Mucosa of gallbladder (tissue), 1 donor: ENCODE results near the gene COL19A1. TPM values are rescaled to one million over a fixed set of nuclear protein-coding genes. Genes with fewer than 3 reads are reported as not detected.
A peak's percentile ranks its signal among the peaks of the same experiment; 100 is the strongest.

Source experiments
- DNase-seq: peaks from one replicate; pipeline ENCODE4 v3.0.0-alpha.2; 2020; ENCODE audit warnings: low spot score
- total RNA-seq: library from RNA; stranded (reverse); gene quantifications from one replicate; pipeline ENCODE4 v1.2.1, GENCODE V29; 2021
- donor health status: DM: no; HTN: no; CAD: no.

COL19A1 gene
- total RNA-seq, 1 donor from 2014 or later: 0.49 TPM

- DNase-seq: no peak
These were observed 259.2 kb downstream of the COL19A1 start for GRCh38 chr6:70125602-70126001.

- DNase-seq: no peak
These were observed 263.0 kb downstream of the COL19A1 start for GRCh38 chr6:70129341-70129740.

- no peak for DNase-seq
These were observed 264.5 kb downstream of the COL19A1 start for GRCh38 chr6:70130865-70131264.

- DNase-seq: no peak
These were observed 265.2 kb downstream of the COL19A1 start for GRCh38 chr6:70131528-70131927.

GRCh38 chr6:70133246-70133645 is 266.9 kb downstream of the COL19A1 start:
- no peak for DNase-seq

GRCh38 chr6:70134542-70134941 is 268.2 kb downstream of the COL19A1 start:
- no peak for DNase-seq

- no peak for DNase-seq
These were observed 269.1 kb downstream of the COL19A1 start for GRCh38 chr6:70135219-70136160.

GRCh38 chr6:70136996-70137395 is 270.6 kb downstream of the COL19A1 start:
- DNase-seq: no peak

- no peak for DNase-seq
These were observed 274.1 kb downstream of the COL19A1 start for GRCh38 chr6:70140496-70140895.

- no peak for DNase-seq
These were observed 275.7 kb downstream of the COL19A1 start for GRCh38 chr6:70142034-70142433.

- DNase-seq: no peak
These were observed 278.8 kb downstream of the COL19A1 start for GRCh38 chr6:70145178-70145577.

GRCh38 chr6:70149209-70149788 is 282.9 kb downstream of the COL19A1 start:
- no peak for DNase-seq

GRCh38 chr6:70150521-70150920 is 284.2 kb downstream of the COL19A1 start:
- DNase-seq: no peak

GRCh38 chr6:70151616-70152015 is 285.3 kb downstream of the COL19A1 start:
- DNase-seq: no peak

GRCh38 chr6:70152786-70153185 is 286.4 kb downstream of the COL19A1 start:
- DNase-seq: no peak

- DNase-seq: no peak
These were observed 290.7 kb downstream of the COL19A1 start for GRCh38 chr6:70157086-70157485.

- no peak for DNase-seq
These were observed 293.9 kb downstream of the COL19A1 start for GRCh38 chr6:70160276-70160675.

- DNase-seq: no peak
These were observed 296.6 kb downstream of the COL19A1 start for GRCh38 chr6:70162972-70163371.

- no peak for DNase-seq
These were observed 297.4 kb downstream of the COL19A1 start for GRCh38 chr6:70163795-70164194.

GRCh38 chr6:70164556-70164955 is 298.2 kb downstream of the COL19A1 start:
- no peak for DNase-seq

- DNase-seq: peak; percentile 40
These were observed 300.0 kb downstream of the COL19A1 start for GRCh38 chr6:70166088-70166958.

- DNase-seq: no peak
These were observed 302.5 kb downstream of the COL19A1 start for GRCh38 chr6:70168681-70169377.
